22Rv1 (cell line): Measurements from ENCODE around the gene LRRC73.

Source experiments
- ZFX ChIP-seq: fragments of 450-650 bp; IDR thresholded peaks from 2 replicates; pipeline ENCODE4 v1.6.1; 2017; ENCODE audit warnings: antibody characterized with exemption, borderline replicate concordance
- TF ChIP-seq, protein P1 (sequence below): fragments of 450-650 bp; IDR thresholded peaks from 2 replicates; pipeline ENCODE4 v1.5.1; 2017; ENCODE audit warnings: mild to moderate bottlenecking

DNA sequence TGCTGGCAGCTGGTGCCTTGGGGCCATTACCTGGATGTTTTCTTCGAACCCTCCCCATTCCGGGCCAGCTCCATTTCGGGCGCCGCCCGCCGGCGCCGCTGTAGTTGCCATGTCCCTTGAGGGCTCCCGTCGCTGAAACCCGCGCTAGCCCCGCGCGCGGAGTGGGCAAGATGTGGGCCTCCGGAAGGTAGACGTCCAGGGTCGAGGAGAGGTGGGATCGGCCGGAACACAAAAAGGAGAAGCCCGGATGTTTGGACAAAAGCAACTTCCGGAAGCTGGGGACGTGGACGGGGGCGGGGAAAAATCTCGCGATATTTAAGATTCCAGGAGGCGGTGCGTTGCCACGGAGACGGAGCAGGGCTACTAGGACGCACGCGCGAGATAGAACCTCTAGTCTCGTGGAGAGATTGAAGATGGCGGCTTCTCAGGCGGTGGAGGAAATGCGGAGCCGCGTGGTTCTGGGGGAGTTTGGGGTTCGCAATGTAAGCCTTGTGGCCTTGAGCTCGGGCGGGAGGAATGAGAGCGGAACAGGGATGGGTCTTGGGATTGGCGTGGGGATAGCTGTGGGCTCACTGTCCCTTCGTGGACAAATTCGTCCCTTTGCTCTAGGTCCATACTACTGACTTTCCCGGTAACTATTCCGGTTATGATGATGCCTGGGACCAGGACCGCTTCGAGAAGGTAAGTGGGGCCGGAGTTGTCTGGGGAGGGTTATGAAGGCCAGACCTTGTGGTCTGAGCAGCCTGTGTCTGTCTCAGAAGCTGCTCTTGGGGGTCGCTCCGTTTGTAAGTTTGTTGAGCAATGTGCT, 6.8 kb upstream of the LRRC73 start, which contains the start of the genes POLR1C and YIPF3:
- TF ChIP-seq, protein P1, sequence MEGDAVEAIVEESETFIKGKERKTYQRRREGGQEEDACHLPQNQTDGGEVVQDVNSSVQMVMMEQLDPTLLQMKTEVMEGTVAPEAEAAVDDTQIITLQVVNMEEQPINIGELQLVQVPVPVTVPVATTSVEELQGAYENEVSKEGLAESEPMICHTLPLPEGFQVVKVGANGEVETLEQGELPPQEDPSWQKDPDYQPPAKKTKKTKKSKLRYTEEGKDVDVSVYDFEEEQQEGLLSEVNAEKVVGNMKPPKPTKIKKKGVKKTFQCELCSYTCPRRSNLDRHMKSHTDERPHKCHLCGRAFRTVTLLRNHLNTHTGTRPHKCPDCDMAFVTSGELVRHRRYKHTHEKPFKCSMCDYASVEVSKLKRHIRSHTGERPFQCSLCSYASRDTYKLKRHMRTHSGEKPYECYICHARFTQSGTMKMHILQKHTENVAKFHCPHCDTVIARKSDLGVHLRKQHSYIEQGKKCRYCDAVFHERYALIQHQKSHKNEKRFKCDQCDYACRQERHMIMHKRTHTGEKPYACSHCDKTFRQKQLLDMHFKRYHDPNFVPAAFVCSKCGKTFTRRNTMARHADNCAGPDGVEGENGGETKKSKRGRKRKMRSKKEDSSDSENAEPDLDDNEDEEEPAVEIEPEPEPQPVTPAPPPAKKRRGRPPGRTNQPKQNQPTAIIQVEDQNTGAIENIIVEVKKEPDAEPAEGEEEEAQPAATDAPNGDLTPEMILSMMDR, result no peak
- no peak for TF ChIP-seq ZFX
